IMR-90 (cell line): ENCODE results near the gene JPT1. TPM values are rescaled to one million over a fixed set of nuclear protein-coding genes. Genes with fewer than 3 reads are reported as not detected.

ENCODE experiments used
- ATAC-seq: fragments of 200-7000 bp; cut with Tn5 transposase; 2 replicates; pipeline ENCODE4 v1.9.1; 2020; ENCODE audit warnings: low read depth, mild to moderate bottlenecking, moderate library complexity
- BruUV-seq: library from RNA; stranded (reverse); fragments of 400-500 nt; replicated peaks from 2 replicates; lab custom pipeline; 2021; lab: Mats Ljungman, UMichigan
- CTCF ChIA-PET: fragments of 300-600 bp; formaldehyde crosslinking; extraction: SDS; loops from one replicate; lab custom pipeline; 2021; ENCODE audit warnings: antibody characterized with exemption; lab: Yijun Ruan, JAX
- POLR2A ChIA-PET: fragments of 300-600 bp; sonication (Branson Sonifier 250); formaldehyde crosslinking; loops from one replicate; lab custom pipeline; 2022; ENCODE audit warnings: antibody characterized with exemption; ENCODE audit not compliant: unreplicated experiment; lab: Charles Lee
- DNase-seq: peaks from one replicate; pipeline ENCODE4 v3.0.0; 2013
- H2AFZ ChIP-seq: replicated peaks from 2 replicates; pipeline ENCODE3; 2013; ENCODE audit warnings: low read length, mild to moderate bottlenecking; ENCODE audit not compliant: poor library complexity
- H2AK5ac ChIP-seq: 2 replicates; pipeline ENCODE4 v1.6.1; 2013; ENCODE audit warnings: low read depth, low read length, inconsistent platforms
- H2AK9ac ChIP-seq: replicated peaks from 2 replicates; pipeline ENCODE3; 2013; ENCODE audit warnings: mild to moderate bottlenecking, low read depth, low read length, moderate library complexity; ENCODE audit not compliant: poor library complexity
- H2BK120ac ChIP-seq: 2 replicates; pipeline ENCODE4 v1.6.1; 2013; ENCODE audit warnings: low read depth, low read length, inconsistent platforms
- H2BK15ac ChIP-seq: 3 replicates; pipeline ENCODE4 v1.6.1; 2013; ENCODE audit warnings: low read depth, low read length, inconsistent platforms
- H2BK20ac ChIP-seq: 2 replicates; pipeline ENCODE4 v1.6.1; 2013; ENCODE audit warnings: low read depth, mild to moderate bottlenecking, inconsistent platforms, low read length, moderate library complexity
- H2BK5ac ChIP-seq: 2 replicates; pipeline ENCODE4 v1.6.1; 2013; ENCODE audit warnings: mild to moderate bottlenecking, low read depth, low read length, inconsistent platforms; ENCODE audit not compliant: poor library complexity, severe bottlenecking
- H3K14ac ChIP-seq: replicated peaks from 2 replicates; pipeline ENCODE4 v1.6.1; 2013; ENCODE audit warnings: low read depth, low read length, inconsistent platforms
- H3K18ac ChIP-seq: 2 replicates; pipeline ENCODE4 v1.6.1; 2013; ENCODE audit warnings: low read depth, low read length, control low read depth
- H3K23ac ChIP-seq: 2 replicates; pipeline ENCODE4 v1.6.1; 2013; ENCODE audit warnings: low read depth, low read length, inconsistent platforms
- H3K27ac ChIP-seq: 2 replicates; pipeline ENCODE4 v1.5.1; 2013; ENCODE audit warnings: mild to moderate bottlenecking, control low read depth, low read length; ENCODE audit not compliant: insufficient read depth
- H3K27me3 ChIP-seq: 2 replicates; pipeline ENCODE4 v1.6.1; 2013; ENCODE audit warnings: low read length; ENCODE audit not compliant: control insufficient read depth, insufficient read depth
- H3K36me3 ChIP-seq: 2 replicates; pipeline ENCODE4 v1.6.1; 2013; ENCODE audit warnings: low read length, mixed read lengths; ENCODE audit not compliant: control insufficient read depth, insufficient read depth
- H3K4ac ChIP-seq: 2 replicates; pipeline ENCODE4 v1.6.1; 2013; ENCODE audit warnings: low read depth, low read length, inconsistent platforms
- H3K4me1 ChIP-seq: 2 replicates; pipeline ENCODE4 v1.6.1; 2013; ENCODE audit warnings: low read length, mixed read lengths; ENCODE audit not compliant: control insufficient read depth, insufficient read depth
- H3K4me2 ChIP-seq: 2 replicates; pipeline ENCODE4 v1.6.1; 2013; ENCODE audit warnings: low read depth, mild to moderate bottlenecking, control low read depth, low read length, moderate library complexity
- H3K4me3 ChIP-seq: 2 replicates; pipeline ENCODE4 v1.5.1; 2013; ENCODE audit warnings: low read depth, mild to moderate bottlenecking, control low read depth, low read length, moderate library complexity; ENCODE audit not compliant: insufficient read depth
- H3K56ac ChIP-seq: 2 replicates; pipeline ENCODE4 v1.6.1; 2013; ENCODE audit warnings: low read length, inconsistent platforms; ENCODE audit not compliant: insufficient read depth; ENCODE audit errors: extremely low read depth
- H3K79me1 ChIP-seq, 2 experiments: 2 replicates each; pipeline ENCODE4 v1.6.1; 2013; ENCODE audit warnings: low read length in 2 of 2, inconsistent platforms in 1 of 2, low read depth in 1 of 2
- H3K9ac ChIP-seq: 2 replicates; pipeline ENCODE4 v1.6.1; 2013; ENCODE audit warnings: low read depth, low read length, control low read depth
- H3K9me1 ChIP-seq: 2 replicates; pipeline ENCODE4 v1.6.1; 2013; ENCODE audit warnings: low read length, inconsistent platforms; ENCODE audit not compliant: insufficient read depth
- H3K9me3 ChIP-seq: 2 replicates; pipeline ENCODE4 v1.6.1; 2013; ENCODE audit warnings: low read length; ENCODE audit not compliant: control insufficient read depth, insufficient read depth
- H4K20me1 ChIP-seq: 2 replicates; pipeline ENCODE4 v1.6.1; 2013; ENCODE audit warnings: low read length, inconsistent platforms; ENCODE audit not compliant: insufficient read depth
- H4K5ac ChIP-seq: 2 replicates; pipeline ENCODE4 v1.6.1; 2013; ENCODE audit warnings: mild to moderate bottlenecking, low read depth, low read length, control low read depth
- H4K8ac ChIP-seq, 2 experiments: 2 replicates each; pipeline ENCODE4 v1.6.1; 2013; ENCODE audit warnings: low read depth in 2 of 2, low read length in 2 of 2, control low read depth in 1 of 2, inconsistent platforms in 1 of 2
- H4K91ac ChIP-seq: 2 replicates; pipeline ENCODE4 v1.6.1; 2013; ENCODE audit warnings: low read depth, low read length, inconsistent platforms; ENCODE audit not compliant: insufficient read depth
- BHLHE40 ChIP-seq: fragments of 150-350 bp; IDR thresholded peaks from 2 replicates; pipeline ENCODE4 v1.6.1; 2016; ENCODE audit warnings: mild to moderate bottlenecking, low read depth, low read length
- CEBPB ChIP-seq: IDR thresholded peaks from 2 replicates; pipeline ENCODE4 v1.6.1; 2012; ENCODE audit warnings: low read depth, low read length, improper control_type of control experiment
- CHD1 ChIP-seq: IDR thresholded peaks from 2 replicates; pipeline ENCODE4 v1.6.1; 2012; ENCODE audit warnings: low read depth, low read length, improper control_type of control experiment
- CTCF ChIP-seq: conservative IDR thresholded peaks from 2 replicates; pipeline ENCODE4 v1.5.1; 2012; ENCODE audit warnings: mild to moderate bottlenecking, low read depth, low read length, improper control_type of control experiment
- ELK1 ChIP-seq: fragments of 150-350 bp; IDR thresholded peaks from 2 replicates; pipeline ENCODE4 v1.6.1; 2016; ENCODE audit warnings: low read depth, mild to moderate bottlenecking, low read length, moderate library complexity, borderline replicate concordance
- FOS ChIP-seq: fragments of 150-350 bp; IDR thresholded peaks from 2 replicates; pipeline ENCODE4 v1.6.1; 2016; ENCODE audit warnings: low read depth, low read length
- MAFK ChIP-seq: IDR thresholded peaks from 2 replicates; pipeline ENCODE4 v1.6.1; 2012; ENCODE audit warnings: low read depth, low read length, improper control_type of control experiment
- MAZ ChIP-seq: IDR thresholded peaks from 2 replicates; pipeline ENCODE4 v1.6.1; 2012; ENCODE audit warnings: low read depth, mild to moderate bottlenecking, low read length, improper control_type of control experiment, moderate library complexity, borderline replicate concordance
- MXI1 ChIP-seq: IDR thresholded peaks from 2 replicates; pipeline ENCODE4 v1.6.1; 2012; ENCODE audit warnings: low read depth, mild to moderate bottlenecking, low read length, moderate library complexity, borderline replicate concordance
- NFE2L2 ChIP-seq: fragments of 150-350 bp; IDR thresholded peaks from 2 replicates; pipeline ENCODE4 v1.6.1; 2016; ENCODE audit warnings: low read depth, mild to moderate bottlenecking, low read length
- POLR2A ChIP-seq: IDR thresholded peaks from 2 replicates; pipeline ENCODE4 v1.6.1; 2012; ENCODE audit warnings: mild to moderate bottlenecking, low read depth, low read length
- RAD21 ChIP-seq: IDR thresholded peaks from 2 replicates; pipeline ENCODE4 v1.6.1; 2012; ENCODE audit warnings: low read length, improper control_type of control experiment
- RCOR1 ChIP-seq: IDR thresholded peaks from 2 replicates; pipeline ENCODE4 v1.6.1; 2012; ENCODE audit warnings: mild to moderate bottlenecking, low read length, improper control_type of control experiment; ENCODE audit not compliant: insufficient replicate concordance
- RFX5 ChIP-seq: IDR thresholded peaks from 2 replicates; pipeline ENCODE4 v1.8.0; 2012; ENCODE audit warnings: low read depth, mild to moderate bottlenecking, low read length, moderate library complexity
- SMC3 ChIP-seq: fragments of 150-350 bp; IDR thresholded peaks from 2 replicates; pipeline ENCODE4 v1.6.1; 2016; ENCODE audit warnings: low read depth, mild to moderate bottlenecking, antibody characterized with exemption, low read length, moderate library complexity
- USF2 ChIP-seq: fragments of 150-350 bp; IDR thresholded peaks from 2 replicates; pipeline ENCODE4 v1.6.1; 2017; ENCODE audit warnings: mild to moderate bottlenecking, antibody characterized with exemption, low read length, low read depth
- WGBS, 2 experiments: methylation state at CpG; one replicate each; pipeline versions ENCODE4 v1.1.5 to v1.1.7; 2013; ENCODE audit warnings: missing lambda C conversion rate in 2 of 2; ENCODE audit not compliant: insufficient read length in 1 of 2; ENCODE audit errors: extremely low coverage in 2 of 2; 5-methylcytosine and 5-hydroxymethylcytosine counted together
- dilution Hi-C: fragments of 300-500 bp; cut with HindIII; formaldehyde crosslinking; loops from one replicate; pipeline ENCODE4 v1.14.3; 2018; ENCODE audit warnings: low sequenced_read_pairs; ENCODE audit not compliant: unreplicated experiment
- in situ Hi-C: fragments of 300-500 bp; cut with MboI; formaldehyde crosslinking; loops from 3 replicates; pipeline ENCODE4 v1.14.3; 2019; ENCODE audit warnings: low sequenced_read_pairs, inconsistent platforms, mixed read lengths
- intact Hi-C: fragments of 100-400 bp; cut with micrococcal nuclease; formaldehyde crosslinking; loops from 2 replicates; pipeline ENCODE4 v1.10.0; 2022
- polyA plus RNA-seq, 3 experiments: library from polyadenylated mRNA; depleted of rRNA; stranded (reverse); fragments of >200 nt; gene quantifications; 2 replicates each; pipeline ENCODE4 v1.2.3, GENCODE V29; 2012; ENCODE audit warnings: low replicate concordance in 1 of 3
- total RNA-seq: library from RNA; depleted of rRNA; stranded (reverse); fragments of >200 nt; gene quantifications from 2 replicates; pipeline ENCODE4 v1.2.3, GENCODE V29; 2012

Gene JPT1
- total and polyA plus RNA-seq, 2 of the 4 experiments (the other 2 are of a cell fraction), result 118 to 272 TPM

GRCh38 chr17:75135452-75135851 lies 18.9 kb downstream of the JPT1 start:
- intact Hi-C loops, result no loop called here
- in situ Hi-C loops, result no loop called here
- peaks cover 30 to 59% of the 10 kb centered on the region in 2 experiments for H3K79me1 ChIP-seq
- H3K9me3 ChIP-seq, result no peaks in the 10 kb centered on the region
- no peak overlapping the region for H4K5ac ChIP-seq
- peaks cover 3% of the 10 kb centered on the region; the same call in 1 of the 2 replicates for H4K20me1 ChIP-seq
- TF ChIP-seq FOS (no peak), MXI1 (no peak), MAFK (no peak), CHD1 (no peak), RAD21 (no peak), BHLHE40 (no peak), RCOR1 (no peak), NFE2L2 (no peak), ELK1 (no peak), POLR2A (no peak), SMC3 (no peak), USF2 (no peak), MAZ (no peak), RFX5 (no peak), CTCF (no peak), CEBPB (no peak)
- H2AFZ ChIP-seq, result no peak overlapping the region
- ATAC-seq (no peak), DNase-seq (no peak)
- dilution Hi-C loops, result no loop called here
- H2BK5ac ChIP-seq, result no peak overlapping the region
- TSS peak; percentile 74 for BruUV-seq
- peaks cover 16% of the 10 kb centered on the region for H3K36me3 ChIP-seq
- no peak overlapping the region for H4K8ac ChIP-seq
- no peak overlapping the region for H3K4ac ChIP-seq
- H2BK15ac ChIP-seq, result no peak overlapping the region
- peaks cover 2% of the 10 kb centered on the region; the same call in 1 of the 2 replicates for H3K9me1 ChIP-seq
- H3K4me2 ChIP-seq, result no peak overlapping the region
- ChIA-PET CTCF (no interaction called here), POLR2A (no interaction called here)
- H3K27me3 ChIP-seq, result no peaks in the 10 kb centered on the region
- H2AK9ac ChIP-seq, result no peak overlapping the region
- H3K23ac ChIP-seq, result no peak overlapping the region
- H2BK120ac ChIP-seq, result no peak overlapping the region
- no peak overlapping the region for H3K9ac ChIP-seq
- no peak overlapping the region for H3K14ac ChIP-seq
- H3K18ac ChIP-seq, result no peak overlapping the region
- no peak overlapping the region for H3K4me3 ChIP-seq
- H2AK5ac ChIP-seq, result no peak overlapping the region
- no peak overlapping the region for H3K27ac ChIP-seq
- WGBS, 2 experiments, result 88% methylated on average over 2 of the region's 5 CpGs; no CpG with 5 or more reads in 1 of the 2 experiments
- H3K4me1 ChIP-seq, result peaks cover 3% of the 10 kb centered on the region; the same call in 1 of the 2 replicates
- H3K56ac ChIP-seq, result no peak overlapping the region
- no peak overlapping the region for H2BK20ac ChIP-seq
- H4K91ac ChIP-seq, result no peak overlapping the region
